HG02610 (cell line): ENCODE results near the gene TULP1.
"Not testable (repeated sequence)": the region's sequence is repeated elsewhere in the genome, so short reads cannot be mapped to it uniquely, and the experiment has no call there.

Experiments used
- ATAC-seq: cut with Tn5 transposase; IDR thresholded peaks from one replicate; pipeline ENCODE4 v1.9.1; 2021; ENCODE audit warnings: mild to moderate bottlenecking, moderate library complexity; ENCODE audit not compliant: unreplicated experiment

The TULP1 gene

GRCh38 chr6:35512740-35513139, at the start of gene TULP1:
Gene TULP1 (minus strand): TSS chr6:35512896. CDS start chr6:35512858, 38 bp downstream.
- no peak for ATAC-seq

GRCh38 chr6:35562060-35562459, 49.4 kb upstream of the TULP1 start:
- ATAC-seq, result no peak

GRCh38 chr6:35561113-35561512, 48.4 kb upstream of the TULP1 start:
- no peak for ATAC-seq

- no peak for ATAC-seq
These were observed 45.9 kb upstream of the TULP1 start for GRCh38 chr6:35558571-35558970.

GRCh38 chr6:35557239-35557638, 44.5 kb upstream of the TULP1 start:
- ATAC-seq, result no peak

GRCh38 chr6:35554811-35555210, 42.1 kb upstream of the TULP1 start:
- ATAC-seq, result no peak

GRCh38 chr6:35553315-35553714, 40.6 kb upstream of the TULP1 start:
- no peak for ATAC-seq

- ATAC-seq, result no peak
These were observed 39.7 kb upstream of the TULP1 start for GRCh38 chr6:35552285-35552917.

GRCh38 chr6:35550437-35550836, 37.7 kb upstream of the TULP1 start:
- ATAC-seq, result no peak

- ATAC-seq, result no peak
These were observed 35.0 kb upstream of the TULP1 start for GRCh38 chr6:35547676-35548075.

GRCh38 chr6:35544769-35545361, 32.2 kb upstream of the TULP1 start:
- ATAC-seq, result no peak

GRCh38 chr6:35543459-35544193, 30.9 kb upstream of the TULP1 start:
- ATAC-seq, result no peak

- no peak for ATAC-seq
These were observed 29.1 kb upstream of the TULP1 start for GRCh38 chr6:35541836-35542235.

- no peak for ATAC-seq
These were observed 26.5 kb upstream of the TULP1 start for GRCh38 chr6:35539223-35539622.

- not testable (repeated sequence) for ATAC-seq
These were observed 23.2 kb upstream of the TULP1 start for GRCh38 chr6:35535847-35536246.

GRCh38 chr6:35534407-35535170, 21.9 kb upstream of the TULP1 start:
- ATAC-seq, result no peak

- ATAC-seq, result no peak
These were observed 21.3 kb upstream of the TULP1 start for GRCh38 chr6:35533981-35534380.

- no peak for ATAC-seq
These were observed 19.4 kb upstream of the TULP1 start for GRCh38 chr6:35532126-35532525.

- ATAC-seq, result no peak
These were observed 11.8 kb upstream of the TULP1 start for GRCh38 chr6:35524380-35525020.

GRCh38 chr6:35522660-35523658, 10.3 kb upstream of the TULP1 start:
- no peak for ATAC-seq
